ENCODE measurements around the gene PDE9A.
"Not testable (repeated sequence)": the region's sequence is repeated elsewhere in the genome, so short reads cannot be mapped to it uniquely, and the experiment has no call there.

GRCh38 chr21:42628466-42629061 lies 24.9 kb upstream of the PDE9A start:
- TF ChIP-seq CTCF (IDR thresholded peaks at IDR 0.05); POLR2A (IDR thresholded peaks at IDR 0.05; ENCODE audit: low read depth): not testable (repeated sequence)

All from esophagus muscularis mucosa (tissue), 3 donors.